HEK293 (cell line): ENCODE data around the gene RPS6KC1.

Experiments used
- CTCF ChIA-PET: fragments of 350-600 bp; formaldehyde crosslinking; extraction: SDS; loops from one replicate; lab custom pipeline; 2021; ENCODE audit warnings: antibody characterized with exemption; lab: Yijun Ruan, JAX
- POLR2A ChIA-PET: fragments of 300-600 bp; formaldehyde crosslinking; extraction: SDS; loops from one replicate; lab custom pipeline; 2020; ENCODE audit warnings: antibody characterized with exemption, inconsistent platforms; lab: Yijun Ruan, JAX
- H3K27ac ChIP-seq: fragments of 200-500 bp; sonication (Bioruptor generic); 2 replicates; pipeline ENCODE4 v1.5.1; 2014; ENCODE audit warnings: low read depth, low read length, control low read depth, inconsistent platforms; ENCODE audit errors: extremely low read depth
- H3K36me3 ChIP-seq, 2 experiments: fragments of 200-500 bp in 1 of 2; sonication (Bioruptor generic) in 1 of 2; 1 replicate in 1 of 2; 2 replicates in 1 of 2; pipeline ENCODE4 v1.5.1; 2014 to 2017; ENCODE audit warnings: inconsistent platforms in 2 of 2, low read length in 2 of 2; ENCODE audit not compliant: control insufficient read depth in 2 of 2, insufficient read depth in 1 of 2
- H3K4me1 ChIP-seq: fragments of 200-500 bp; sonication (Bioruptor generic); 2 replicates; pipeline ENCODE4 v1.5.1; 2014; ENCODE audit warnings: mild to moderate bottlenecking, low read length, inconsistent platforms; ENCODE audit not compliant: control insufficient read depth, insufficient read depth
- H3K4me3 ChIP-seq: 2 replicates; pipeline ENCODE4 v1.5.1; 2011; ENCODE audit warnings: low read depth, mild to moderate bottlenecking, control low read depth, low read length, moderate library complexity
- H3K9me3 ChIP-seq: fragments of 200-500 bp; sonication (Bioruptor generic); 2 replicates; pipeline ENCODE4 v1.5.1; 2014; ENCODE audit warnings: low read depth, low read length, inconsistent platforms; ENCODE audit not compliant: control insufficient read depth, insufficient read depth
- KLF1 ChIP-seq: fragments of 450-650 bp; formaldehyde crosslinking; IDR thresholded peaks from 2 replicates; pipeline ENCODE4 v1.5.1; 2016; ENCODE audit warnings: missing biosample characterization, missing genetic modification characterization
- KLF10 ChIP-seq: fragments of 450-650 bp; IDR thresholded peaks from 2 replicates; pipeline ENCODE4 v1.5.1; 2018; ENCODE audit warnings: missing biosample characterization, mild to moderate bottlenecking, missing genetic modification characterization
- MYNN ChIP-seq: fragments of 450-650 bp; formaldehyde crosslinking; IDR thresholded peaks from 2 replicates; pipeline ENCODE4 v1.5.1; 2016; ENCODE audit warnings: missing biosample characterization, missing genetic modification characterization, borderline replicate concordance
- MZF1 ChIP-seq: fragments of 450-650 bp; formaldehyde crosslinking; IDR thresholded peaks from 2 replicates; pipeline ENCODE4 v1.5.1; 2017; ENCODE audit warnings: missing biosample characterization, missing genetic modification characterization, borderline replicate concordance
- REPIN1 ChIP-seq: fragments of 450-650 bp; formaldehyde crosslinking; IDR thresholded peaks from 2 replicates; pipeline ENCODE4 v1.5.1; 2017; ENCODE audit warnings: missing biosample characterization, missing genetic modification characterization, low read depth
- SALL2 ChIP-seq: fragments of 450-650 bp; formaldehyde crosslinking; IDR thresholded peaks from 2 replicates; pipeline ENCODE4 v1.5.0; 2017; ENCODE audit warnings: missing biosample characterization, mild to moderate bottlenecking, missing genetic modification characterization, borderline replicate concordance
- WT1 ChIP-seq: fragments of 450-650 bp; formaldehyde crosslinking; IDR thresholded peaks from 2 replicates; pipeline ENCODE4 v1.5.1; 2016; ENCODE audit warnings: missing biosample characterization, missing genetic modification characterization
- ZBTB21 ChIP-seq: fragments of 450-650 bp; formaldehyde crosslinking; IDR thresholded peaks from 2 replicates; pipeline ENCODE4 v1.5.1; 2017; ENCODE audit warnings: missing biosample characterization, missing genetic modification characterization
- ZBTB7A ChIP-seq: fragments of 450-650 bp; formaldehyde crosslinking; IDR thresholded peaks from 2 replicates; pipeline ENCODE4 v1.5.1; 2016; ENCODE audit warnings: low read depth, missing biosample characterization, missing genetic modification characterization
- ZFHX2 ChIP-seq: fragments of 450-650 bp; formaldehyde crosslinking; conservative IDR thresholded peaks from 2 replicates; pipeline ENCODE4 v1.5.1; 2016; ENCODE audit warnings: missing biosample characterization, missing genetic modification characterization
- ZFP41 ChIP-seq: fragments of 450-650 bp; formaldehyde crosslinking; IDR thresholded peaks from 2 replicates; pipeline ENCODE4 v1.5.1; 2016; ENCODE audit warnings: missing biosample characterization, missing genetic modification characterization, borderline replicate concordance
- ZFP69B ChIP-seq: fragments of 450-650 bp; formaldehyde crosslinking; IDR thresholded peaks from 2 replicates; pipeline ENCODE4 v1.5.1; 2016; ENCODE audit warnings: missing biosample characterization, missing genetic modification characterization
- ZNF16 ChIP-seq: fragments of 450-650 bp; formaldehyde crosslinking; IDR thresholded peaks from 2 replicates; pipeline ENCODE4 v1.5.1; 2016; ENCODE audit warnings: low read depth, missing biosample characterization, missing genetic modification characterization
- ZNF169 ChIP-seq: fragments of 450-650 bp; formaldehyde crosslinking; IDR thresholded peaks from 2 replicates; pipeline ENCODE4 v1.5.1; 2016; ENCODE audit warnings: missing biosample characterization, missing genetic modification characterization
- ZNF174 ChIP-seq: fragments of 450-650 bp; formaldehyde crosslinking; IDR thresholded peaks from 2 replicates; pipeline ENCODE4 v1.5.0; 2017; ENCODE audit warnings: missing biosample characterization, mild to moderate bottlenecking, missing genetic modification characterization
- ZNF202 ChIP-seq: fragments of 450-650 bp; formaldehyde crosslinking; IDR thresholded peaks from 2 replicates; pipeline ENCODE4 v1.5.1; 2016; ENCODE audit warnings: missing biosample characterization, missing genetic modification characterization, borderline replicate concordance
- ZNF248 ChIP-seq: fragments of 450-650 bp; formaldehyde crosslinking; IDR thresholded peaks from 2 replicates; pipeline ENCODE4 v1.5.1; 2017; ENCODE audit warnings: missing biosample characterization, missing genetic modification characterization
- ZNF266 ChIP-seq: fragments of 450-650 bp; formaldehyde crosslinking; IDR thresholded peaks from 2 replicates; pipeline ENCODE4 v1.5.1; 2016; ENCODE audit warnings: missing biosample characterization, missing genetic modification characterization, low read depth
- ZNF324 ChIP-seq: fragments of 450-650 bp; formaldehyde crosslinking; IDR thresholded peaks from 2 replicates; pipeline ENCODE4 v1.5.1; 2016; ENCODE audit warnings: missing biosample characterization, missing genetic modification characterization
- ZNF426 ChIP-seq: fragments of 450-650 bp; formaldehyde crosslinking; IDR thresholded peaks from 2 replicates; pipeline ENCODE4 v1.5.1; 2017; ENCODE audit warnings: missing biosample characterization, missing genetic modification characterization, mild to moderate bottlenecking, inconsistent platforms, moderate library complexity
- ZNF514 ChIP-seq: fragments of 450-650 bp; formaldehyde crosslinking; IDR thresholded peaks from 2 replicates; pipeline ENCODE4 v1.5.1; 2016; ENCODE audit warnings: missing biosample characterization, missing genetic modification characterization
- ZNF629 ChIP-seq: fragments of 450-650 bp; formaldehyde crosslinking; IDR thresholded peaks from 2 replicates; pipeline ENCODE4 v1.5.1; 2017; ENCODE audit warnings: missing biosample characterization, missing genetic modification characterization
- ZNF768 ChIP-seq: fragments of 450-650 bp; formaldehyde crosslinking; IDR thresholded peaks from 2 replicates; pipeline ENCODE4 v1.5.1; 2018; ENCODE audit warnings: missing biosample characterization, mild to moderate bottlenecking, missing genetic modification characterization
- ZNF792 ChIP-seq: fragments of 450-650 bp; formaldehyde crosslinking; IDR thresholded peaks from 2 replicates; pipeline ENCODE4 v1.5.1; 2016; ENCODE audit warnings: missing biosample characterization, missing genetic modification characterization
- ZXDB ChIP-seq: fragments of 450-650 bp; formaldehyde crosslinking; IDR thresholded peaks from 2 replicates; pipeline ENCODE4 v1.5.1; 2016; ENCODE audit warnings: missing biosample characterization, missing genetic modification characterization
- TF ChIP-seq, protein P1 (sequence below): fragments of 450-650 bp; formaldehyde crosslinking; IDR thresholded peaks from 2 replicates; pipeline ENCODE4 v1.5.1; 2016; ENCODE audit warnings: missing biosample characterization, missing genetic modification characterization
- TF ChIP-seq, protein P2 (sequence below): fragments of 450-650 bp; formaldehyde crosslinking; IDR thresholded peaks from 2 replicates; pipeline ENCODE4 v1.5.1; 2016; ENCODE audit warnings: missing biosample characterization, missing genetic modification characterization
- TF ChIP-seq, protein P3 (sequence below): fragments of 450-650 bp; formaldehyde crosslinking; IDR thresholded peaks from 2 replicates; pipeline ENCODE4 v1.5.1; 2016; ENCODE audit warnings: missing biosample characterization, missing genetic modification characterization, borderline replicate concordance

Gene RPS6KC1

DNA sequence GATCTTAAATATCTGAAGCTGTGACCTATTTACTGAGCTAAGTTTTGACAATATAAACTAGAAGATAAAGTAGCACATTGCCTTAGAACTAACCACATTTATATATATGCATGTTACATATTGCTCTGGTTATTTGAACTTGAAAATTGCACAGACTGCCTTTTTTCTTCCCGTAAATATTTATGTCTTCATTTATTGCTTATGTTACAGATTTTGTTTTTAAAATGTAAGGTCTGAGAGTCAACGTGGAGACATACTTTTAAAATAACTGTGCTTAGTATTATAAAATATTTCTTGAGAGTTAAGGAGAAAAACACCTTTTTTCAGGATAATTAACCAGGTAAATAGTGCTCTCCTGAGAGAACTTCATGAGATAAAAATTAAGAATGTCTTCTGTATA, 3.1 kb downstream of the RPS6KC1 start:
- Histone ChIP-seq H3K36me3 (no peaks in the 10 kb centered on the region), H3K4me1 (no peaks in the 10 kb centered on the region), H3K9me3 (no peaks in the 10 kb centered on the region), H3K27ac (no peak overlapping the region), H3K4me3 (no peak overlapping the region)
- ChIA-PET CTCF (interaction anchor here (0.7 kb wide), 1 partner anchor 59 kb away, joined by 6 read pairs; no protein-coding TSS in a partner anchor), POLR2A (no interaction called here)
- no peak for TF ChIP-seq ZNF266 (tag by site-specific recombination)
- TF ChIP-seq SALL2 (tag by site-specific recombination): no peak
- no peak for TF ChIP-seq KLF1 (tag by site-specific recombination)
- no peak for TF ChIP-seq ZNF514 (tag by site-specific recombination)
- no peak for TF ChIP-seq ZNF169
- no peak for TF ChIP-seq REPIN1 (tag by site-specific recombination)
- TF ChIP-seq ZNF248 (tag by site-specific recombination): no peak
- TF ChIP-seq ZNF174: no peak
- TF ChIP-seq, all 188 proteins: peak for 0

DNA sequence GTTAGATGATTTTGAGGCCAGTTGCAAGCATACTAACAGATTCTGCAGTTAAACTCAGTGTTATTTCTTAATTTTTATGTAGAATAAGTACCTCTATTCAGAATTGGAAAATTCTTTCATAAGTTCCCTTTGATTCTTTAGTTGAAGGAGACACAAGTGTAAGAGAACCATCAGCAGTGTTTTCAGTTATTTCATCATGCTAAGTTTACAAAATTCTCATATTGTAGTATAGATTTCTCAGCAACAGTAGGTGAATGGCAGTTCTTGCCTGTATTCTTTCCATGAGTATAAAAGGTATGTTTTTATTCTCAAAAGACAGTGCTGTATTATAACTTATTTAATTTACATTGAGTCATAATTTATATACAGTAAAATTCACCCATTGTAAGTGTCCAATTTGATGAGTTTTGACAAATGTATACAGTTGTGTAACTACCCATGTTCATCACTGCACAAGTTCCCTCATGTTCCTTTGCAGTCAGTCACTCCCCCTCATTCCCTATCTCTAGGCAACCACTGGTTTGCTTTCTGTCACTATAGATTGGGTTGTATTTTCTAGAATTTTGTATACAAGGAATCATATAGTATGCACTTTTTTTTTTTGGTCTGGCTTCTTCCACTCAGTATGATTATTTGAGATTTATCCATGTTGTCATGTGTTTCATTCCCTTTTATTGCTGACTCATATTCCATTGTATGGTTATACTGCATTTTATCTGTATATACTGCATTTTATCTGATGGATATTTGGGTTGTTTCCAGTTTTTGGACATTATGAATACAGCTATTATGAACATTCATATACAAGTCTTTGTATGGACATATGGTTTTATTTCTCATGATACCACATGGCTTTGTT, 3.9 kb downstream of the RPS6KC1 start:
- CTCF ChIA-PET: no interaction called here
- Histone ChIP-seq H3K9me3 (no peaks in the 10 kb centered on the region), H3K4me3 (no peak overlapping the region)
- TF ChIP-seq ZNF426 (no peak), ZFHX2 (tag by site-specific recombination) (no peak), ZFP69B (no peak), ZNF169 (no peak), ZNF792 (tag by site-specific recombination) (peak; percentile 53; the same call in 1 of the 2 replicates)
- TF ChIP-seq, protein P1, sequence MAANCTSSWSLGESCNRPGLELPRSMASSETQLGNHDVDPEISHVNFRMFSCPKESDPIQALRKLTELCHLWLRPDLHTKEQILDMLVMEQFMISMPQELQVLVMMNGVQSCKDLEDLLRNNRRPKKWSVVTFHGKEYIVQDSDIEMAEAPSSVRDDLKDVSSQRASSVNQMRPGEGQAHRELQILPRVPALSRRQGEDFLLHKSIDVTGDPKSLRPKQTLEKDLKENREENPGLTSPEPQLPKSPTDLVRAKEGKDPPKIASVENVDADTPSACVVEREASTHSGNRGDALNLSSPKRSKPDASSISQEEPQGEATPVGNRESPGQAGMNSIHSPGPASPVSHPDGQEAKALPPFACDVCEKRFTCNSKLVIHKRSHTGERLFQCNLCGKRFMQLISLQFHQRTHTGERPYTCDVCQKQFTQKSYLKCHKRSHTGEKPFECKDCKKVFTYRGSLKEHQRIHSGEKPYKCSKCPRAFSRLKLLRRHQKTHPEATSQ: no peak
- TF ChIP-seq, protein P2, sequence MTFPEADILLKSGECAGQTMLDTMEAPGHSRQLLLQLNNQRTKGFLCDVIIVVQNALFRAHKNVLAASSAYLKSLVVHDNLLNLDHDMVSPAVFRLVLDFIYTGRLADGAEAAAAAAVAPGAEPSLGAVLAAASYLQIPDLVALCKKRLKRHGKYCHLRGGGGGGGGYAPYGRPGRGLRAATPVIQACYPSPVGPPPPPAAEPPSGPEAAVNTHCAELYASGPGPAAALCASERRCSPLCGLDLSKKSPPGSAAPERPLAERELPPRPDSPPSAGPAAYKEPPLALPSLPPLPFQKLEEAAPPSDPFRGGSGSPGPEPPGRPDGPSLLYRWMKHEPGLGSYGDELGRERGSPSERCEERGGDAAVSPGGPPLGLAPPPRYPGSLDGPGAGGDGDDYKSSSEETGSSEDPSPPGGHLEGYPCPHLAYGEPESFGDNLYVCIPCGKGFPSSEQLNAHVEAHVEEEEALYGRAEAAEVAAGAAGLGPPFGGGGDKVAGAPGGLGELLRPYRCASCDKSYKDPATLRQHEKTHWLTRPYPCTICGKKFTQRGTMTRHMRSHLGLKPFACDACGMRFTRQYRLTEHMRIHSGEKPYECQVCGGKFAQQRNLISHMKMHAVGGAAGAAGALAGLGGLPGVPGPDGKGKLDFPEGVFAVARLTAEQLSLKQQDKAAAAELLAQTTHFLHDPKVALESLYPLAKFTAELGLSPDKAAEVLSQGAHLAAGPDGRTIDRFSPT (tag by site-specific recombination): no peak
- TF ChIP-seq, all 188 proteins: peak for 1
- POLR2A ChIA-PET: no interaction called here
- no peaks in the 10 kb centered on the region for H3K4me1 ChIP-seq
- no peaks in the 10 kb centered on the region for H3K36me3 ChIP-seq
- H3K27ac ChIP-seq: no peak overlapping the region

DNA sequence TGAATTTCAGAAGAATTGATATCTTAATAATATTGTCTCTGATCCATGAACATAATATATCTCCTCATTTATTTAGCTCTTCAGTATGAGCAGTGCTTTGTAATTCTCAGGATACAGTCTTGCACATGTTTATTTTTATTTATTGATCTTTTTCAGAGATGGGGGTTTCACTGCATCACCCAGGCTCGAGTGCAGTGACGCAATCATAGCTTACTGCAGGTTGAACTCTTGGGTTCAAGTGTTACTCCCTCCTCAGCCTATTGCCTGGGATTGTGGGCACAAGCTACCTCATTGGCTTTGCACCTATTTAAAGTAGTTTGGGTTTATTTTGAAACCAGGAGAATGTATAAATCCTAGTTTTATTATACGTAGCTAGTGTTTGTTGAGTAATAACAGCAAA, 4.7 kb downstream of the RPS6KC1 start:
- ChIA-PET POLR2A (no interaction called here), CTCF (no interaction called here)
- no peaks in the 10 kb centered on the region for H3K4me1 ChIP-seq
- H3K4me3 ChIP-seq: no peak overlapping the region
- no peaks in the 10 kb centered on the region for H3K9me3 ChIP-seq
- no peaks in the 10 kb centered on the region for H3K36me3 ChIP-seq
- no peak overlapping the region for H3K27ac ChIP-seq
- no peak for TF ChIP-seq ZNF324 (tag by site-specific recombination)
- TF ChIP-seq ZXDB: no peak
- no peak for TF ChIP-seq ZNF202
- TF ChIP-seq, protein P3, sequence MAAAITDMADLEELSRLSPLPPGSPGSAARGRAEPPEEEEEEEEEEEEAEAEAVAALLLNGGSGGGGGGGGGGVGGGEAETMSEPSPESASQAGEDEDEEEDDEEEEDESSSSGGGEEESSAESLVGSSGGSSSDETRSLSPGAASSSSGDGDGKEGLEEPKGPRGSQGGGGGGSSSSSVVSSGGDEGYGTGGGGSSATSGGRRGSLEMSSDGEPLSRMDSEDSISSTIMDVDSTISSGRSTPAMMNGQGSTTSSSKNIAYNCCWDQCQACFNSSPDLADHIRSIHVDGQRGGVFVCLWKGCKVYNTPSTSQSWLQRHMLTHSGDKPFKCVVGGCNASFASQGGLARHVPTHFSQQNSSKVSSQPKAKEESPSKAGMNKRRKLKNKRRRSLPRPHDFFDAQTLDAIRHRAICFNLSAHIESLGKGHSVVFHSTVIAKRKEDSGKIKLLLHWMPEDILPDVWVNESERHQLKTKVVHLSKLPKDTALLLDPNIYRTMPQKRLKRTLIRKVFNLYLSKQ (tag by site-specific recombination): no peak
- TF ChIP-seq ZNF768 (tag by site-specific recombination): no peak
- TF ChIP-seq ZBTB7A (tag by site-specific recombination): no peak
- no peak for TF ChIP-seq ZNF16 (tag by site-specific recombination)
- TF ChIP-seq ZFP41 (tag by site-specific recombination): no peak
- no peak for TF ChIP-seq KLF10 (tag by site-specific recombination)
- no peak for TF ChIP-seq MZF1 (tag by site-specific recombination)
- TF ChIP-seq MYNN (tag by site-specific recombination): no peak
- TF ChIP-seq ZNF629 (tag by site-specific recombination): no peak
- TF ChIP-seq WT1 (tag by site-specific recombination): no peak
- TF ChIP-seq ZBTB21: no peak
